Measurements from ENCODE around the gene TRMT11. TPM values are rescaled to one million over a fixed set of nuclear protein-coding genes. Genes with fewer than 3 reads are reported as not detected.

Gene TRMT11
- total RNA-seq, result 10 to 100 TPM; 40.6 to 41.9 TPM

DNA sequence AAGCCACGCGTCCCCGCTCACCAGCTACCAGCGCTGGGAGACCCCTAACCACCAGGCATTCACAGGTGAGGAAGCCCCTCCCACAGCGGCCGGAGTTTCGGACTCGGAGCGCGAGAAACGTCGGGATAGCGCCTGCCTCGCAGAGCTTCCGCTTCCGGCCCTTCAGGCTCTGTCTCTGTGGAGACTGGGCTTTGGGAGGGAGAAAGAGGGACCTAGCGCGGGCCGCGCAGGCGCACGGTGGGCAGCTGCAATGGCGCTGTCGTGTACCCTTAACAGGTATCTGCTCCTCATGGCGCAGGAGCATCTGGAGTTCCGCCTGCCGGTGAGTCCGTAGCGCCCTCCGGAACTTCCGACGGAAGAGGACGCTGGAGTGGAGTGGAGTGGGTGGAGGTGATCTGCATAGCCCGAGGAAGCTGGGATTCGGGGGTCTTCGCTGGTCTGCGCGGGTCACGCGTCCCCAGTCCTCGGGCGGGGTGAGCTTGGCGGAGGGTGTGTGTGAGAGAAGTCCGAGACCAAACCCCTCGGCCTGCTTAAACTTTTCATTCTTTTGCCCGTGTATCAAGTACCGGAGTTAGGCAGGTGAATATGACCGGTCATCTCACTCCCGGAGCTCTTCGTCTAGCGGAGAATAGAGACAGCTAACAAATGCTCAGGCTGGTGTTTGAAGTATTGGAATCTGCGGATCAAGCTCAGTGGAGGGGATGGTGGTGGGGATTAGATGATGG is at the start of gene TRMT11:
Gene TRMT11 (plus strand): TSS at position 240 of the 725 bp plus-strand sequence. CDS start 11 bp downstream, at position 251.
- CTCF ChIA-PET, result interaction anchor here (0.7 to 3.5 kb wide), 10 partner anchors 9 to 675 kb away, joined by 3 to 27 read pairs (median 9); partner anchors contain the start of genes HINT3 and NCOA7
- Mint-ChIP-seq H3K27me3 (ENCODE audit: low read depth) (no peaks in the 10 kb centered on the region), H3K9me3 (no peaks in the 10 kb centered on the region), H3K36me3 (ENCODE audit: low read depth) (peaks cover 2% of the 10 kb centered on the region), H3K4me1 (ENCODE audit: low read depth) (peaks cover 11% of the 10 kb centered on the region), H3K4me3 (peak within 1 kb of the TSS; percentile 28), H3K27ac (no peak within 1 kb of the TSS)
- intact Hi-C loops (cut with micrococcal nuclease), result loop anchor here (1.0 to 10.0 kb wide), 11 partner anchors 30 to 1356 kb away; partner anchors contain the start of genes CENPW, ECHDC1, HDDC2 and HINT3
- DNase-seq, result peak; percentile 84

DNA sequence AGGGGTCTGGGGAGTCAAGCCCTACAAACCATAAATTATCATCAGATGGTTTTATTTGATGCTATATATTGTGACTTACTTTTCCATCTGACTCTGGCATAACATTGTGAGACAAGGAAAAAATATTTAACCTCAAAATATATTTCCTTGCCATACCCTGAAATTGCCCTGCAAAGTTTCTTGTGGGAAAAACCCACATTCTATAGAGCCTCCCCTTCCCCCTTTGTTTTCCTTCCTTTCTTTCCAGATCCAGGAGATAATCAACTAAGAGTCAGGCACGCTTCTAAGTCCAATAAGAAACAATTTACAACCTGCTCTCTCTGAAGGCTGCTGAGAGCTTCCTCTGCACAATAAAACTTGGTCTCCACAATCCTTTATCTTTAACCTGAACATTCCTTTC is 47.3 kb upstream of the TRMT11 start:
- H3K9me3 Mint-ChIP-seq, result no peaks in the 10 kb centered on the region
- DNase-seq, result no peak
- no peak overlapping the region for H3K4me3 Mint-ChIP-seq
- no peak overlapping the region for H3K27ac Mint-ChIP-seq
- H3K27me3 Mint-ChIP-seq (ENCODE audit: low read depth), result peaks cover 6% of the 10 kb centered on the region
- H3K36me3 Mint-ChIP-seq (ENCODE audit: low read depth), result no peaks in the 10 kb centered on the region
- intact Hi-C loops (cut with micrococcal nuclease), result no loop called here
- peaks cover 6% of the 10 kb centered on the region for H3K4me1 Mint-ChIP-seq (ENCODE audit: low read depth)
- CTCF ChIA-PET, result interaction anchor here (0.6 to 0.7 kb wide), 2 partner anchors 17 to 93 kb away, joined by 3 read pairs; no protein-coding TSS in a partner anchor

GRCh38 chr6:125939791-125940190 is 46.5 kb upstream of the TRMT11 start:
- no peak for DNase-seq
- intact Hi-C loops (cut with micrococcal nuclease), result no loop called here
- peaks cover 9% of the 10 kb centered on the region for H3K4me1 Mint-ChIP-seq (ENCODE audit: low read depth)
- H3K36me3 Mint-ChIP-seq (ENCODE audit: low read depth), result no peaks in the 10 kb centered on the region
- no peaks in the 10 kb centered on the region for H3K9me3 Mint-ChIP-seq
- H3K27me3 Mint-ChIP-seq (ENCODE audit: low read depth), result peaks cover 6% of the 10 kb centered on the region
- no peak overlapping the region for H3K4me3 Mint-ChIP-seq
- CTCF ChIA-PET, result interaction anchor here (0.6 to 1.0 kb wide), 4 partner anchors 14 to 31 kb away, joined by 3 read pairs; no protein-coding TSS in a partner anchor
- no peak overlapping the region for H3K27ac Mint-ChIP-seq

GRCh38 chr6:125940247-125941041 is 45.9 kb upstream of the TRMT11 start:
- intact Hi-C loops (cut with micrococcal nuclease), result no loop called here
- Mint-ChIP-seq H3K27ac (no peak overlapping the region), H3K9me3 (no peaks in the 10 kb centered on the region), H3K27me3 (ENCODE audit: low read depth) (peaks cover 6% of the 10 kb centered on the region), H3K4me3 (no peak overlapping the region), H3K36me3 (ENCODE audit: low read depth) (no peaks in the 10 kb centered on the region), H3K4me1 (ENCODE audit: low read depth) (peaks cover 9% of the 10 kb centered on the region)
- DNase-seq, result no peak
- CTCF ChIA-PET, result interaction anchor here (0.6 to 1.2 kb wide), 4 partner anchors 13 to 30 kb away, joined by 3 to 4 read pairs (median 3); partner anchors contain the start of gene HINT3

DNA sequence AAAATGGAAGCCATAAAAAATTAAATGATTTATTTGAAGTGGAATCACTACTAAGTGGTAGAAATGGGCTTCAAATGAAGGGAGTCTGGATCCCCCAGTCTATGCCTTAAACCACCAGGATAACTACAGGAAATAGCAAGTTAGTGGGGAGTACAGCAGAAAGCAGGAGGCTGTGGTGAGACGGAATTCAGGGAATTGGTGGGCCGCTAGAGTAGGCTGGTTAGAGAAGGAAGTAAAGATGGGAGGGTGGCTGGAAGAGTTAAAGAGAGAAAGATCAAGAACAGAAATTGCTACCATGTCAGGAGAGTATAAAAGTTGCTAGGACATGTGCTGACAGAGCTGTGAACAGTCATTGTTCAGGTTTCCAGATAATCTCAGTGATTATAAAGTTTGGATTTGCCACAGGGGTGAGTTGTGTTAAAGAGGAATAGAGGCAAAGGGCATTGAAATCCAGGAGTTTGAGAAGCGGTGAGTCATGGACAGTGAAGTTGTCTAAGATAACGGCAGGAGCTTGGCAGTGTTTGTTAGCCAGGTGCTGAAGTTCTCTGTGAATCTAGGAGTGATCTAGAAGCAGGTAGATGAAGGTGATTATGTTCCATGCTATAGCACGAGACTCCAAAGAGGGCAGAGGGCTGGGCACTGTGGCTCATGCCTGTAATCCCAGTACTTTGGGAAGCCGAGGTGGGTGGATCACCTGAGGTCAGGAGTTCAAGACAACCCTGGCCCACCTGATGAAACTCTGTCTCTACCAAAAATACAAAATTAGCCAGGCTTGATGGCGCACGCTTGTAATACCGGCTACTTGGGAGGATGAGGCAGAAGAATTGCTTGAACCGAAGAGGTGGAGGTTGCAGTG is 43.4 kb upstream of the TRMT11 start:
- no peak for DNase-seq
- no peaks in the 10 kb centered on the region for H3K36me3 Mint-ChIP-seq (ENCODE audit: low read depth)
- H3K9me3 Mint-ChIP-seq, result no peaks in the 10 kb centered on the region
- no peak overlapping the region for H3K4me3 Mint-ChIP-seq
- H3K27me3 Mint-ChIP-seq (ENCODE audit: low read depth), result peaks cover 6% of the 10 kb centered on the region
- CTCF ChIA-PET, result interaction anchor here (2.2 to 2.6 kb wide), 2 partner anchors 10 to 13 kb away, joined by 12 to 15 read pairs; partner anchors contain the start of gene HINT3
- H3K27ac Mint-ChIP-seq, result no peak overlapping the region
- peaks cover 16% of the 10 kb centered on the region for H3K4me1 Mint-ChIP-seq (ENCODE audit: low read depth)
- intact Hi-C loops (cut with micrococcal nuclease), result no loop called here

- intact Hi-C loops (cut with micrococcal nuclease), result no loop called here
- Mint-ChIP-seq H3K36me3 (ENCODE audit: low read depth) (no peaks in the 10 kb centered on the region), H3K9me3 (no peaks in the 10 kb centered on the region), H3K27ac (no peak overlapping the region), H3K4me1 (ENCODE audit: low read depth) (peaks cover 16% of the 10 kb centered on the region), H3K4me3 (no peak overlapping the region), H3K27me3 (ENCODE audit: low read depth) (peaks cover 6% of the 10 kb centered on the region)
- CTCF ChIA-PET, result interaction anchor here (2.2 to 2.6 kb wide), 2 partner anchors 9 to 12 kb away, joined by 12 to 15 read pairs; partner anchors contain the start of gene HINT3
- no peak for DNase-seq
These were observed 42.6 kb upstream of the TRMT11 start for GRCh38 chr6:125943528-125944433.

DNA sequence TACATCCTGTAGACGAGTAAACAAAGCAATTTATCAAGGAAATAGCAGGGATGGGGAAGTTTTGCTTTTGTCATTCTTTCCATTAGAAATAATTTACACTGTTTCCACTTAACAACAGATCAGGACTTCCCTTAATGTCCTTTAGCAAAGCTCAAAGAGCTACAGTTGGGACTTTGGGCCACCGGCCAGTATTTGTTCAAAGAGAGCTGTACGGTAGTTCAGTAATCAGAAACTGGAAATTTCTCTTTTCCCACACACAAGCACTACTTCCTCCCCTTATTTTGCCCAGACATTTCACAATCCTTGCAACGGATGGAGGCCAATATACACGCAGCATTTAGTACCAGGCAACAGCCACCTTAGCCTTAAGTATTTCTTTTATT is 41.9 kb upstream of the TRMT11 start:
- H3K36me3 Mint-ChIP-seq (ENCODE audit: low read depth), result no peaks in the 10 kb centered on the region
- no peak overlapping the region for H3K4me3 Mint-ChIP-seq
- no peak for DNase-seq
- H3K9me3 Mint-ChIP-seq, result no peaks in the 10 kb centered on the region
- H3K4me1 Mint-ChIP-seq (ENCODE audit: low read depth), result peaks cover 16% of the 10 kb centered on the region
- CTCF ChIA-PET, result interaction anchor here (2.6 kb wide), 1 partner anchor 8 kb away, joined by 12 read pairs; no protein-coding TSS in a partner anchor
- H3K27ac Mint-ChIP-seq, result no peak overlapping the region
- H3K27me3 Mint-ChIP-seq (ENCODE audit: low read depth), result peaks cover 6% of the 10 kb centered on the region
- intact Hi-C loops (cut with micrococcal nuclease), result no loop called here

DNA sequence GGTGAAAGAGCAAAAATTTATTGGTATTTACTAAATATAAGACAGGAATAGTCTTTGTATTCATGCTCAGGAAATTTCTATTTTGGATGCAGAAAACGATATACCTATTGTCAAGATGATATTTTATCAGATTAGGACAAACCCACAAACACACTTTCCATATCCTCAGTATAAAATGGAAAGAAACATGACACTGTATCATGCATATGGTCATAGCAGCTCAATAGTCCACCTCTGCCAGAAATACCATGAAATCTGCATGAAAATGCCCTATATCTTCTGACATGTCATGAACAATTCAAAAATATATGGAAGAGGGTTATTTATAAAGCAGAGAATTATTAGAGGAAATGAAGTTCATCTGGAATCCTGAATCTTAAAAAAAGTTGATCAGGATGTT is 41.4 kb upstream of the TRMT11 start:
- Mint-ChIP-seq H3K36me3 (ENCODE audit: low read depth) (no peaks in the 10 kb centered on the region), H3K27me3 (ENCODE audit: low read depth) (peaks cover 8% of the 10 kb centered on the region), H3K27ac (no peak overlapping the region), H3K4me1 (ENCODE audit: low read depth) (peaks cover 16% of the 10 kb centered on the region), H3K4me3 (no peak overlapping the region), H3K9me3 (no peaks in the 10 kb centered on the region)
- DNase-seq, result no peak
- intact Hi-C loops (cut with micrococcal nuclease), result no loop called here
- CTCF ChIA-PET, result interaction anchor here (2.6 to 3.6 kb wide), 2 partner anchors 8 to 11 kb away, joined by 12 to 13 read pairs; partner anchors contain the start of gene HINT3

- H3K27me3 Mint-ChIP-seq (ENCODE audit: low read depth), result peaks cover 6% of the 10 kb centered on the region
- CTCF ChIA-PET, result interaction anchor here (0.7 to 3.6 kb wide), 2 partner anchors 11 to 223 kb away, joined by 3 to 13 read pairs; partner anchors contain the start of gene HINT3
- H3K27ac Mint-ChIP-seq, result no peak overlapping the region
- no peaks in the 10 kb centered on the region for H3K36me3 Mint-ChIP-seq (ENCODE audit: low read depth)
- H3K4me1 Mint-ChIP-seq (ENCODE audit: low read depth), result peaks cover 16% of the 10 kb centered on the region
- no peak overlapping the region for H3K4me3 Mint-ChIP-seq
- no peaks in the 10 kb centered on the region for H3K9me3 Mint-ChIP-seq
- intact Hi-C loops (cut with micrococcal nuclease), result no loop called here
- no peak for DNase-seq
These were observed 40.8 kb upstream of the TRMT11 start for GRCh38 chr6:125945378-125946141.

GRCh38 chr6:125947615-125948014 is 38.7 kb upstream of the TRMT11 start:
- Mint-ChIP-seq H3K4me3 (no peak overlapping the region), H3K9me3 (no peaks in the 10 kb centered on the region), H3K27ac (no peak overlapping the region), H3K27me3 (ENCODE audit: low read depth) (peaks cover 2% of the 10 kb centered on the region), H3K4me1 (ENCODE audit: low read depth) (peaks cover 16% of the 10 kb centered on the region), H3K36me3 (ENCODE audit: low read depth) (no peaks in the 10 kb centered on the region)
- CTCF ChIA-PET, result interaction anchor here (1.1 to 3.6 kb wide), 2 partner anchors 9 to 10 kb away, joined by 3 to 13 read pairs; partner anchors contain the start of gene HINT3
- intact Hi-C loops (cut with micrococcal nuclease), result no loop called here
- no peak for DNase-seq

All from activated naive CD4-positive, alpha-beta T cell treated with anti-CD3 and anti-CD28 coated beads for 36 hours (primary cell).